ENCODE results near the gene PCAT6.
"Not testable (repeated sequence)": the region's sequence is repeated elsewhere in the genome, so short reads cannot be mapped to it uniquely, and the experiment has no call there.

PCAT6 gene

GRCh38 chr1:202810615-202811295 lies at the start of gene PCAT6:
TSS of gene PCAT6 (plus strand) at chr1:202810954.
- DNase-seq = peak; percentile 62 to 76 (median 68)

DNA sequence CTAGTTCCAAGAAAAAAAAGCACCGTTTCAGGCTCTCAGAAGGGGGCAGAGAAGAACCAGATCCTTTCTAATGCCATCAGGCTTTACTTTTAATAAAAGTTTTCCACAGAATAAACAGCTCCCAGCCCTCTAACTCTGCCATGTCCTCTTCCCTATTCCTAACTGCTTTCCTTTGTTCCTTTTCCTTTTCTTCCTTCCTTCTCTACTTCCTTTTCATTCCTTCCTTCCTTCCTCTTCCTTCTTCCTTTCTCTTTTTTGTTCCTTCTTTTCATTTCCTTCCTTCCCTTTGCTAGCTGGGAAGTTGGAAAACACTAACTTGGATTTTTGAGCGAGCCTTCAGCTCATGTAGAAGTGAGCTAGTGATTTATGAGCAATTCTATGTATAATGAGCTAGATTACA lies 48.7 kb upstream of the PCAT6 start:
- no peak for DNase-seq

DNA sequence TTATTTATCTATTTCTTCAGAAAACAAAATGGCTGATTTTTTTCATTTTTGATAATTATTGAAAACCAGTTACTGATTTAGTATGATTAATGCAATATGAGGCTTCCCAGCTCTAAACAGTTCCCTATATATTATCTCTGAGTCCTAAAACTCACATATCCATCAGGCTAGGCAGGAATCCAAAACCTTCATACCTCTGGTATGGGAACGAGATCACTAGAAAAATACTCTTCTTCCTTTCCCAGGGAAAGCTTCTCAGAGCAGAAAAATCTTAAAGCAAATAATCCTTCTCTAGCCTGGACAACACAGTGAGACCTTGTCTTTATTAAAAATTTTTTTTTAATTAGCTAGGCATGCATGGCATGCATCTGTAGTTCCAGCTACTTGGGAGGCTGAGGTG lies 45.0 kb upstream of the PCAT6 start:
- DNase-seq = no peak

- DNase-seq = no peak
Measured at GRCh38 chr1:202770135-202770534, 40.6 kb upstream of the PCAT6 start.

GRCh38 chr1:202781180-202781579 lies 29.6 kb upstream of the PCAT6 start:
- no peak for DNase-seq

- DNase-seq = no peak
Measured at GRCh38 chr1:202786804-202787203, 23.9 kb upstream of the PCAT6 start.

DNA sequence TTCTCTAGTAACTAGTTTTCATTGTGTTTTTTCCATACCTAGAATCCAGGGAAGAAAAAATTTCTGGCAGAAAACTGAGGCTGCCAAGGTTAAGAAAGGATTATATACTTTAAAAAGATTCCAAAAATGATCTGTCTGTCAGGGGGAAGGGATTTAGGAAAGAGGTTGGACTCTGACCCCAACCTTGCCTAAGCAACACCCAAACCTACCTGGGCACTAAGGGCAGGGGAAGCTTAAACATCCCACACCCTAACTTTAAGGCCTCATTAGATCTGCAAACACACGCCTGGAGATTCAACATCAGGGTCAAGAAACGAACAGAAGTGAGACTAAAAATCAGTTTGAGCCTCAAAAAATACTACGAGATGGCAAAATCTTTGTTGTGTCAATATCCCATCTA lies 22.0 kb upstream of the PCAT6 start:
- no peak for DNase-seq

DNA sequence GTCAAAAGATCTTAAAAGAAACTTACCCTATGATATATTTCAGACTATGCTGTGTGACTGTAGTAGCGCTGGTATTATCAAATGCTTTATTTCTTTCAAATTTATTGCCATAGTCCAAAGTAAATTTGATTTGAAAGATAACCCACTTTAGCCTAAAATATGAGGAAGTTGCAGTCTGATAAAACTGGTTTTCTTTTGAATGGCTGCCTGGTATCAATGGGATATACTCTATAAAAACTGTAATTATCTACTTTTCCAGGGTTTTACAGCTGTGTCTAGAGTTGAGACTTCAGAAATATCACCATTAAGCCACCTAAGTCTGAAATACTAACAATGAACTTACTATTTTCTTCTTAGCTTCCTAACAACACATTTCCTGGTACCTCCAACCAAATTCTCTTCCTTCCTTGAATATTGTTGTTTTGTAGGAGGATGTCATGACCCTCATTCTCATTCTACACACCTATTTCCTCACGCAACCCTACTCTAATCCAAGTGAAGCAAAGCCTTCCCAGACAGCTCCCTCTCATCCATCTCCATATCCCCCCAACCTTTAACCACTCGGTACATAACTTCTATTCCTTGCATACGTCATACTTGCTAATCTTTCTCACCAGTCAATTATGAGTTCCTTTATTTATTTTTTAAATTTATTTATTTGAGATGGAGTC lies 19.5 kb upstream of the PCAT6 start:
- DNase-seq = no peak

GRCh38 chr1:202794051-202794740 lies 16.6 kb upstream of the PCAT6 start:
- no peak for DNase-seq

- DNase-seq = not testable (repeated sequence)
Measured at GRCh38 chr1:202794931-202795330, 15.8 kb upstream of the PCAT6 start.

GRCh38 chr1:202796670-202797069 lies 14.1 kb upstream of the PCAT6 start:
- no peak for DNase-seq

DNA sequence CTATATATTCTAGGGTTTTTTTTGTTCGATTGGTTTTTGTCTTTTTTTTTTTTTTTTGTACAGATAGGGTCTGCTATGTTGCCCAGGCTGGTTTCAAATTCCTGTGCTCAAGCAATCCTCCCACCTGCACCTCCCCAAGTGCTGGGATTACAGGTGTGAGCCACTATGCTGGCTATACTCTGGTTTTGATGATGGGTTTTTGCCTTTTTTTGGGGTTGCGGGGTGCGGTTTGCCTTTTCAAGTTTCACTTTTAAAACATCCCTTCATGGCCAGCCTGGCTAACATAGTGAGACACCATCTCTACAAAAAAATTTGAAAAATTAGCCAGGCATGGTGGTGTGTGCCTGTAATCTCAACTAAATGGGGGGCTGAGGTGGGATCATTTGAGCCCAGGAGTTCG lies 12.5 kb upstream of the PCAT6 start:
- DNase-seq = no peak

GRCh38 chr1:202798792-202799331 lies 11.9 kb upstream of the PCAT6 start:
- no peak for DNase-seq

DNA sequence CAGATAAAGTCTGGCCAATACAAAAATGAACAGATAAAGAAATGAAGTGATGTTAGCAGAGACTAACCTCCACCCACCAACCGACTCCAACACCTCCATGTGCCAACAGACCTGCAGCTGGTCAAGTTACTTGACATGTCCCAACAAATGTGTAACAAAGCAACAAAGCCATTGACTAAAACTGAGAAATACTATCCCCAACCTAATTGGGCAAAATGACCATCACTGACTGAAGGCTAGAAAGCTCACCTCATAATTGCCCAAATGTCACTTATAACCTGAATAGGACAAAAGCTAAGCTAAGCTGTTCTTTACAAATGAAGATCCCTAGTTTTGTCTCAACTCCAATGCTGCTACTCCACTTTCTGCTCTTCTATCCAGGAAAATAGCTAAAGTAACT lies 10.0 kb upstream of the PCAT6 start:
- DNase-seq = no peak

- no peak for DNase-seq
Measured at GRCh38 chr1:202801175-202801574, 9.6 kb upstream of the PCAT6 start.

DNA sequence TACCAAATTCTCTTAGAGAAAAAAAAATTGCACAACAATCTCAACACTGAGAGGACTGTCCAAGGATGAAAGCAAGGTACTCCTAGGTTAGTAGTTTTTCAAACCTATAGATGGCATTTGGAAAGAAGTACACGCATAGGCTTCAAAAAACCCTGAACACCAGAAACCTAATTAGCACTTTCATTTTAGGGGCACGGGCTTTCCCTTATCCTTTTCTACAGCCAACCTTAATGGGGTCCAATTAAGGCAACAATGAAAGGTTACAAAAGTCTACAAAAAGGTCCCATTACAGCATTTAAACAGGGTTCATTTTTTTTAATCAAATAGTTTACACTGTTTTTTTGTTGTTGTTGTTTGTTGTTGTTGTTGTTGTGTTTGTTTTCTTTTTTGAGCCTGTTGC lies 8.7 kb upstream of the PCAT6 start:
- DNase-seq = no peak

- no peak for DNase-seq
Measured at GRCh38 chr1:202802998-202803932, 7.5 kb upstream of the PCAT6 start.

DNA sequence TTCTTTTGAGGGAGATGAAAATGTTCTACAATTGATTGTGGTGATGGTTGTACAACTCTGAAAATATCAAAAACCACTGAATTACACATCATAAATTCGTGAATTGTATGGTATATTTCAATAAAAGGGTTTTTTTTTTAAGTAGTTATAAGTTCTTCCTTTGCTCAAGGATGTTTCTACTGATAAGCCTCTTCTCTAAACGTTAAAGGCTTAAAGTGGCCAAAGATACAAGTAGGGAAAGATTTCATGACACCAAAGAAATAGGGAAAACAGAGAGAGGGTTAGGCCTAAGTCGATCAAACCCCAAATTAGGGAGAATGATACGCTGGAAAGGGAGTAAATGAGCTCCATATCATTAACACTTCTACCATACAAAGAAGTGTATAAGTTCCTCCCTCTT lies 6.6 kb upstream of the PCAT6 start:
- DNase-seq = no peak

DNA sequence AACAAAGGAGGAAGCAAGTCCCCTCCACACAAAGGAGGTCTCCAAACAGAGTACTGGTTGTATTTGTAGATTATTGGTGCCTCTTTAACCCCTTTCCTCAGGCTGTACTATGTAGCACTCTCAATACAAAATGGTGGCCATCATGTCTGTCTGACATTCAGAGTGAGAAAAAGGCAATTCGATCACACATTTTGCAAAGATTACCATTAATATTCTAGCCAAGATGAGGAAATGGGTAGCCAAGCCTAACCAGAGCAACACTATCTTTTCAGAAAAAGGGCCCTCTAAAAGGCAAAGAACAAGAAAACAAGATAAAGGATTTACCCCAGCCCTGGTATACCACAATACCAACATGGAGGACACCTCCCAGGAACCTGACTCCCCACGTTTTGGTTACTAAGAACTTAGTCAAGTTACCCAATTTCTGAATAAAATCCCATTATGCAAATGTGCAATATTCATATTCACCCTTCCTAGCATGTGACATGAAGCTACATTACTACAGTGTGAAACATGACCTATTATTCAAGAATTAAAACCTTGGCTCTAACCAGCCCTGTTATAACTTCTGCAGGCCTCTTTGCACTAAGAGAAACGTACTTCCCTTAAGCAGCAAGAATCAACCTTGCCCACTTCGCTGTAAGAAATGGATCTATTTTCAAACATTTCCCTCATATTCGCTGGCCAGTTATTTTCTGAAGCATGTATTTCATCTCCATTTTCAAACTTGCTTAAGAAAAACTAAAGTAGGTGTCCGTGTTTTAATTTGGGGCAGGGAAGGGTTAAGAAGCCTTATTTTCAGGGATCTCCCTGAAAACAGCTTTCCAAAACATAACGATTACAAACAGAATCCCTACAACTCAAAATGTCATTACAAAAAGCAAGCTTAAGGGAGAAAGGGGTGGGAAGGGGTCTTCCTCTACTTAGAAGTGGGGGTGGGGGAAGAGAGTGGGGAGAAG lies 4.6 kb upstream of the PCAT6 start:
- no peak for DNase-seq

- peak in 1 of 4 experiments; percentile 10 for DNase-seq
Measured at GRCh38 chr1:202806845-202807450, 3.8 kb upstream of the PCAT6 start.

DNA sequence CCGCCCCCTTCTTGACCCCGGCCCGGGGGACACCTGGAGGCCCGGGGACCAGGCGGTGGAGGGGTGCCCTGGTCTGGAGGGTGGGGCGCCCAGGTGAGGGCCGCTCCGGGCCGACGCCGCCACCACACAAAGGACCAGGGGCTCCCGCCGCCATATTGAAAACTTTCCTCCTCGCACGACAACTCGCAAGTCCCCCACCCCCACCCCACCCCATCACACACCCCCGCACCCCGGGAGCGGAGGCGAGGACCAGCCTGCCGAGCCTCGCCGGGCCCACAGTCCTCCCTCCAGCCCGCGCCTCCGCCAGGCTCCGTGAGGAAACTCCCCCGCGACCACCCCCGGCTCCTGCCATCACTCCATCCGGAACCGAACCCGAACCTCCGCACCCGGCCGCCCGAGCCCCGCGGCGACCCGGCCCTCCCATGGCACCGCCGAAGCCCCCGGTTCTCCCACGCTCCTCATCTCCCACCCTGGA lies 3.3 kb upstream of the PCAT6 start:
- peak; percentile 13 to 28 (median 25) for DNase-seq

All from activated naive CD4-positive, alpha-beta T cell (primary cell).